ENCODE measurements around the gene SLC7A7.

SLC7A7 gene

DNA sequence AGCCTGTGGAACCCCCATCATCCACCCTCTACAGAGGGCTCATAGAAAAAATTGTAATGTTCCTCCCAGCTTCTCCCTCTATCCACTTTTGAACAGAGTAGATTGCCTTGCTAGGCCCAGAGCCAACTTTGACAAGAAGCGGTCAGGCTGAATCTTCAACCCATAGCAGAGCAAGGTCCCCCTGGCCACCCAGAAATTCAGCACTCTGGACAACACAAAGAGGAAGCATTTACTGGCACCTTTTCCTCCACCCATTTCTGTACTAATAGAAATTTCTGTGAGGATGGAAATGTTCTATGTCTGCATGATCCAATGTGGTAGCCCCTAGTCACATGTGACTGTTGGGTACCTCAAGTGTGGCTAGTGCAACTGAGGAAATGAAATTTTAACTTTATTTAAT, 91.4 kb downstream of the SLC7A7 start:
- ChIA-PET CTCF (interaction anchor here (2.9 kb wide), 1 partner anchor 153 kb away, joined by 9 read pairs; no protein-coding TSS in a partner anchor), POLR2A (no interaction called here)
- no peak overlapping the region for H3K4me3 ChIP-seq (ENCODE audit: low read depth, low read length)
- DNase-seq (ENCODE audit: low read depth, low spot score) = no peak
- TF ChIP-seq, protein P1, sequence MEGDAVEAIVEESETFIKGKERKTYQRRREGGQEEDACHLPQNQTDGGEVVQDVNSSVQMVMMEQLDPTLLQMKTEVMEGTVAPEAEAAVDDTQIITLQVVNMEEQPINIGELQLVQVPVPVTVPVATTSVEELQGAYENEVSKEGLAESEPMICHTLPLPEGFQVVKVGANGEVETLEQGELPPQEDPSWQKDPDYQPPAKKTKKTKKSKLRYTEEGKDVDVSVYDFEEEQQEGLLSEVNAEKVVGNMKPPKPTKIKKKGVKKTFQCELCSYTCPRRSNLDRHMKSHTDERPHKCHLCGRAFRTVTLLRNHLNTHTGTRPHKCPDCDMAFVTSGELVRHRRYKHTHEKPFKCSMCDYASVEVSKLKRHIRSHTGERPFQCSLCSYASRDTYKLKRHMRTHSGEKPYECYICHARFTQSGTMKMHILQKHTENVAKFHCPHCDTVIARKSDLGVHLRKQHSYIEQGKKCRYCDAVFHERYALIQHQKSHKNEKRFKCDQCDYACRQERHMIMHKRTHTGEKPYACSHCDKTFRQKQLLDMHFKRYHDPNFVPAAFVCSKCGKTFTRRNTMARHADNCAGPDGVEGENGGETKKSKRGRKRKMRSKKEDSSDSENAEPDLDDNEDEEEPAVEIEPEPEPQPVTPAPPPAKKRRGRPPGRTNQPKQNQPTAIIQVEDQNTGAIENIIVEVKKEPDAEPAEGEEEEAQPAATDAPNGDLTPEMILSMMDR (IDR thresholded peaks at IDR 0.05; ENCODE audit: insufficient read depth, low read length, missing control alignments) = no peak

Data from AG04449 (cell line).